GM10266 (cell line): ENCODE measurements around the gene ESYT3.

Experiments used
- DNase-seq: peaks from one replicate; pipeline ENCODE4 v3.0.0; 2012; ENCODE audit errors: extremely low spot score
- TF ChIP-seq, protein P1 (sequence below): IDR thresholded peaks from 2 replicates; pipeline ENCODE4 v1.5.1; 2012; ENCODE audit warnings: mild to moderate bottlenecking, low read depth; ENCODE audit not compliant: control insufficient read depth, insufficient read depth; ENCODE audit errors: missing control alignments

ESYT3 gene

DNA sequence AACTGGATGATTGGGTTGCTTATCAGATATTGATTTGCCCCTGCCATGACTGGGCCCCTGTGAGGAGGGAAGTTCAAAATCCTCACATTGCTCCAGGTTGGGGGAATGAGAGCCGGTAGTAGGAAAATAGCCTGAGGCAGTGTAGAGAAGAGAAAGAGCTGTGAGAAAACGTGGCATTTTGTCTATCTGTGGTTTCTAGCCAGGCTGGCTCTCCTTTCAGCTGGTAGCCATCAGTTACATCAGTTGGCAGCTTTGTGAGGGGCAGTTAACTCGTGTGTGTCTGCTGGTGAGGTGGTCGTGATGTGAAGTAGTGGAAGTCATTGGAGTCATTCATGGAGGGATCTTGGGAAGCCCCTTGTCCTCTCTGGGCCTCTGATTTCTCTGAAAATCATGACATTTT, 5.2 kb downstream of the ESYT3 start:
- no peak for DNase-seq

DNA sequence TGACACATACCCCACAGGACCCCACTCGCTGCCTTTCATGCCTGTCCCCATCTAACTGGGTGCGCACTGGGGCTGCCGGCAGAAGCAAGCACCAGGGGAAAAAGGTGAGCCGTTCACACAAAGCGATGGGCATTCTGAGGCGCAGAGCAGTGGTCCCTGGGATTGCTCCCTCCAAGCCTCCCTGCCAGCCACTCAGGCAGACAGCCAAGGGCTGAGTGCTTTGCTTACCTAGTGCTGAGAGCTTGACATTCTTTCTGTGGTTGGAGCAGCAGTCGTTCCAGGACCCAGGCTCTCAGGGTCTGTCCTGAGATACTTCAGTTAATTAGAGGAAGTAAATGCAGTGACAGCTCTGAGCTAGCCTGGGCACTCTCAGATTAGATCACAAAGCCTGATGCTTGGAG, 5.7 kb downstream of the ESYT3 start:
- DNase-seq: no peak
- TF ChIP-seq, protein P1, sequence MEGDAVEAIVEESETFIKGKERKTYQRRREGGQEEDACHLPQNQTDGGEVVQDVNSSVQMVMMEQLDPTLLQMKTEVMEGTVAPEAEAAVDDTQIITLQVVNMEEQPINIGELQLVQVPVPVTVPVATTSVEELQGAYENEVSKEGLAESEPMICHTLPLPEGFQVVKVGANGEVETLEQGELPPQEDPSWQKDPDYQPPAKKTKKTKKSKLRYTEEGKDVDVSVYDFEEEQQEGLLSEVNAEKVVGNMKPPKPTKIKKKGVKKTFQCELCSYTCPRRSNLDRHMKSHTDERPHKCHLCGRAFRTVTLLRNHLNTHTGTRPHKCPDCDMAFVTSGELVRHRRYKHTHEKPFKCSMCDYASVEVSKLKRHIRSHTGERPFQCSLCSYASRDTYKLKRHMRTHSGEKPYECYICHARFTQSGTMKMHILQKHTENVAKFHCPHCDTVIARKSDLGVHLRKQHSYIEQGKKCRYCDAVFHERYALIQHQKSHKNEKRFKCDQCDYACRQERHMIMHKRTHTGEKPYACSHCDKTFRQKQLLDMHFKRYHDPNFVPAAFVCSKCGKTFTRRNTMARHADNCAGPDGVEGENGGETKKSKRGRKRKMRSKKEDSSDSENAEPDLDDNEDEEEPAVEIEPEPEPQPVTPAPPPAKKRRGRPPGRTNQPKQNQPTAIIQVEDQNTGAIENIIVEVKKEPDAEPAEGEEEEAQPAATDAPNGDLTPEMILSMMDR: no peak

More for the DNA sequence above, 5.2 kb downstream of the ESYT3 start:
- TF ChIP-seq, protein P1: no peak

DNA sequence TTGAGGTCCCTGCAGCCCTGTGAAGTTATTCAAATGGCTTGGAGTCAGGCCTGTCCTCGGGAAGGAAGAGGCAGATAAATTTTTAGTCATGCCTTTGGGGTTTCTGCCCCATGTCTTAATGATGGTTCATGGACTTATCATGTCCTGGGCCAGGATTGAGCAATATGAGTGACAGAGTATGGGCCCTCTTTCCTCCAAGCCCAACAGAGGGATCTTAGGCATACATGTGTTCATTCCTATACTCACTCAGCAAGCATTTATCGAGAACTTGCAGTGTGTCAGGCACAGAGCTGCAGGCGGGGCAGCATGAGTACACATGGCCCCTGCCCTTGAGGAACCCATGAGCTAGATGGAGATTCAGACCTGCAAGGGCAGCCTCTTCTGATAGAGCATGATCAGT, 6.2 kb downstream of the ESYT3 start:
- TF ChIP-seq, protein P1: no peak
- no peak for DNase-seq

DNA sequence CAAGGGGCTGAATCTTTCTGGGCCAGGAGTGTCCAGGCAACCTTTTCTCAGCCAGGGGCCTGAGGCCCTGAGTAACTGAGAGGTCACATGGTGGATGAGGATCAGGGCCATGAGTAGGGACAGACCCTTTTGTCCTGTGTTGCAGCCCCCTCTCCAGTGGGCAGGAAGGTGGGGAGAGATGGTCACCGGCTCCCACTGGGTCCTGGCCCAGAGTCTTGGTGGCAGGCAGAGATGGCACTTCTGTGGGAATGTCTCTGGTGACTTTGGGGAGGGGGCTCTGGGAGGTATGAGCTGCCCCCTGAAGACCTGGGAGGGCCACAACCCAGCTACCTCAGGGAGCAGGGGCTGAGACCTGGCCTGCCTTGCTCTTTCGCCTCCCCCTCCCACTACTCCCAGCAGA, 6.8 kb downstream of the ESYT3 start:
- DNase-seq: no peak
- TF ChIP-seq, protein P1: no peak

DNA sequence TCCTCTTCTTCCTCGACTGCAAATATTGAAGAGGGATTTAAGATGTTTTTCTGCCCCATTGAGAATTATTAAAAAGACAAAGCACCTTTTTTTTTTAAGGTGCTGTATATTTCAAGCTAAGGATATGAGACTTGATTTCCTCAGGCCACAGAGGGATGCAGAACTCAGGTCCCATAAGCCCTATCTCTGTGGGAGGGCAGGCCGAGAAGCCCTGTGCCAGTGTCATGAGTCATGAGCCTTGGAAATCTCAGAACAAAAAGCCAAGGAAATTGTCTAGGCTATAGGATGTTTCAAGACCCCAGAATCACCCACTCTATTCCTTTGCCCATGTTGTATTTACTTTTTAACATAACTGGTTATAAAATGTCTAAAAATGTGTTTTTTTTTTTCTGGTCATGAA, 7.3 kb downstream of the ESYT3 start:
- no peak for DNase-seq
- TF ChIP-seq, protein P1: no peak

DNA sequence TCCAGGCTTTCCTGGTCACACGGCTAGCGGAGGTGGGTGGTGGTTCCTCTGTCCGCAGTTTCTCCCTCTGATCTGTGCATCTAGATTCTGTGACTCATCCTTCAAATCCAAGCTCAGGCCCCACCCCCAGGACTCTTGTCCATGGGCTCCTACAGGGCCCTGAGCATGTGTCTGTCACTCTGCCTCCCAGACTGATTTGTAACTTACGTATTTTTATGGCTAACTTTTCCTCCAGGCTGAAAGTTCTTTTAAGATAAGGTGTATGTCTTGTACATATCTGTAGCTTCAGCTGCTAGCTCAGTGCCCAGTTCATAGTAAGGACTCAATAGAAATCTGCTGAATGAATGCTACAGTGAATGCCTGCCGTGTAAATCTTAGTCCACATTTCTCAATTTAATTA, 8.0 kb downstream of the ESYT3 start:
- DNase-seq: no peak
- TF ChIP-seq, protein P1: no peak

DNA sequence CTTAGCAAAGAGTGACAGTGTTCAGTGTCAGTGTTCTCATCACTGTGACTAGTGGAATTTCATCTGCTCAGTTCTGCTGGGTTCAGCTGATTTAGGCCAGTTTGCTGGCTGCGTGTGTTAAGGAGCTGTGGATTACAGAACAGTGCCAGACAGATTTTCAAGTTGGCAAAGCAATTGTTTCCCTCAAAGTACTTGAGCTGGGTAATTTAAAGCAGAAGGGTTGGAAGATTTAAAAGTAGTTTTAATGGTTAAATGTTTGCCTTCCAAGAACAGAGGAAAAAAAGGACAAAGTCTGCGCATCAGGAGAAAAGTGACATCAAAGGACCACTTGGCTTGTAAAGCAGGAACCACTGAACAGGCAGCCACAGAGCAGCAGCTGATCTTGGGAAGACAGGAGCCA, 8.7 kb downstream of the ESYT3 start:
- no peak for DNase-seq
- TF ChIP-seq, protein P1: no peak
